BJ (cell line): ENCODE results near the gene TMED6. TPM values are rescaled to one million over a fixed set of nuclear protein-coding genes. Genes with fewer than 3 reads are reported as not detected.

ENCODE experiments used
- CTCF ChIA-PET: fragments of 350-600 bp; formaldehyde crosslinking; extraction: SDS; loops from one replicate; lab custom pipeline; 2021; ENCODE audit warnings: antibody characterized with exemption, inconsistent platforms; lab: Yijun Ruan, JAX
- POLR2A ChIA-PET: fragments of 300-600 bp; sonication (Branson Sonifier 250); formaldehyde crosslinking; extraction: SDS; loops from one replicate; lab custom pipeline; 2021; ENCODE audit warnings: antibody characterized with exemption; lab: Charles Lee
- DNase-seq: peaks from one replicate; pipeline ENCODE4 v3.0.0-alpha.2; 2011; ENCODE audit warnings: low read depth
- H3K27me3 ChIP-seq: 2 replicates; pipeline ENCODE4 v1.6.0; 2011; ENCODE audit warnings: low read length; ENCODE audit not compliant: control insufficient read depth, insufficient read depth
- H3K36me3 ChIP-seq: 2 replicates; pipeline ENCODE4 v1.5.1; 2011; ENCODE audit warnings: low read length; ENCODE audit not compliant: control insufficient read depth, insufficient read depth
- H3K4me3 ChIP-seq: 2 replicates; pipeline ENCODE4 v1.5.1; 2011; ENCODE audit warnings: low read depth, mild to moderate bottlenecking, control low read depth, low read length
- polyA plus RNA-seq: library from polyadenylated mRNA; depleted of rRNA; stranded (reverse); fragments of >200 nt; gene quantifications from 2 replicates; pipeline ENCODE4 v1.2.3, GENCODE V29; 2011
- TF ChIP-seq, protein P1 (sequence below): IDR thresholded peaks from 2 replicates; pipeline ENCODE4 v1.5.1; 2011; ENCODE audit warnings: low read depth, mild to moderate bottlenecking, control low read depth, inconsistent platforms, low read length, moderate library complexity; ENCODE audit not compliant: insufficient read depth

TMED6 gene
- polyA plus RNA-seq, 1 experiment, result not detected

DNA sequence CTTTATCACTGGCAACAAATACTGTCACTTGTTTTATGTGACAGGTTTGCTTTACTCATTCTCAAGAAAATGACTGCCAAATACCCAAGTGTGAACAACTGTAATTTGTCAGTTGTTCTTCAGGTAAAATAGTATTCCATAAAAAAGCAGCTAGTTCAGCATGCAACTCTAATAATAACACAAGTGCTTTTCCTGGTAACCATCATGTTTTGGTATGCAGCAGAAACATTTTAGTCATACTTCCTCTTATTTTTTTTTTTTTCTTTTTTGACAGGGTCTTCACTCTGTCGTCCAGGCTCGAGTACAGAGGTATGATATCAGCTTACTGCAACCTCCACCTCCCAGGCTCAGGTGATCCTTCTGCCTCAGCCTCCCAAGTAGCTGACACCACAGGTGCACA, 29.6 kb upstream of the TMED6 start:
- peaks cover 3% of the 10 kb centered on the region for H3K36me3 ChIP-seq

DNA sequence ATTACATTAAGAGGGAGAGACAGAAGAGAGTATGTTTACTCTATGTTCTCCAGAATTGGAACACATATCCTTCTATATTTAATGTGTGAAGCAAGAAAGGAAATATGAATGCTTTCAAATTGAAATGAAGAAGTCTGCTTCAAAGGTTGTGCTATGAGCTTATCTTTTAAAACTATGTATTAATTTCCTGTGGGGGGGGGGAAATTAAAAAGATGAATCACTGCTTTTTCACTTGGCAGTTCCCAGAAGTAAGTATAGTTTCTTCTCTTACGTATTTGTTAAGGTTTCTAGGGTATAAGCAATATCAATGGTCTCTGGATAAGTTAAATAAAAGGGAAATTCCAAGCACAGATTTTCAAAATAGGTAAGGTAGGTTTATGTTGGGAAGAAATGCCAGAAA, 27.2 kb upstream of the TMED6 start:
- ChIA-PET CTCF (interaction anchor here (0.7 kb wide), 1 partner anchor 24 kb away, joined by 3 read pairs; no protein-coding TSS in a partner anchor), POLR2A (no interaction called here)
- Histone ChIP-seq H3K4me3 (no peak overlapping the region), H3K27me3 (no peaks in the 10 kb centered on the region), H3K36me3 (peaks cover 5% of the 10 kb centered on the region)
- DNase-seq, result no peak
- TF ChIP-seq, protein P1, sequence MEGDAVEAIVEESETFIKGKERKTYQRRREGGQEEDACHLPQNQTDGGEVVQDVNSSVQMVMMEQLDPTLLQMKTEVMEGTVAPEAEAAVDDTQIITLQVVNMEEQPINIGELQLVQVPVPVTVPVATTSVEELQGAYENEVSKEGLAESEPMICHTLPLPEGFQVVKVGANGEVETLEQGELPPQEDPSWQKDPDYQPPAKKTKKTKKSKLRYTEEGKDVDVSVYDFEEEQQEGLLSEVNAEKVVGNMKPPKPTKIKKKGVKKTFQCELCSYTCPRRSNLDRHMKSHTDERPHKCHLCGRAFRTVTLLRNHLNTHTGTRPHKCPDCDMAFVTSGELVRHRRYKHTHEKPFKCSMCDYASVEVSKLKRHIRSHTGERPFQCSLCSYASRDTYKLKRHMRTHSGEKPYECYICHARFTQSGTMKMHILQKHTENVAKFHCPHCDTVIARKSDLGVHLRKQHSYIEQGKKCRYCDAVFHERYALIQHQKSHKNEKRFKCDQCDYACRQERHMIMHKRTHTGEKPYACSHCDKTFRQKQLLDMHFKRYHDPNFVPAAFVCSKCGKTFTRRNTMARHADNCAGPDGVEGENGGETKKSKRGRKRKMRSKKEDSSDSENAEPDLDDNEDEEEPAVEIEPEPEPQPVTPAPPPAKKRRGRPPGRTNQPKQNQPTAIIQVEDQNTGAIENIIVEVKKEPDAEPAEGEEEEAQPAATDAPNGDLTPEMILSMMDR, result no peak

More for the DNA sequence above, 29.6 kb upstream of the TMED6 start:
- CTCF ChIA-PET, result interaction anchor here (0.6 kb wide), 1 partner anchor 232 kb away, joined by 3 read pairs; no protein-coding TSS in a partner anchor
- H3K27me3 ChIP-seq, result no peaks in the 10 kb centered on the region
- POLR2A ChIA-PET, result no interaction called here
- no peak for DNase-seq
- no peak overlapping the region for H3K4me3 ChIP-seq
- TF ChIP-seq, protein P1, result no peak

DNA sequence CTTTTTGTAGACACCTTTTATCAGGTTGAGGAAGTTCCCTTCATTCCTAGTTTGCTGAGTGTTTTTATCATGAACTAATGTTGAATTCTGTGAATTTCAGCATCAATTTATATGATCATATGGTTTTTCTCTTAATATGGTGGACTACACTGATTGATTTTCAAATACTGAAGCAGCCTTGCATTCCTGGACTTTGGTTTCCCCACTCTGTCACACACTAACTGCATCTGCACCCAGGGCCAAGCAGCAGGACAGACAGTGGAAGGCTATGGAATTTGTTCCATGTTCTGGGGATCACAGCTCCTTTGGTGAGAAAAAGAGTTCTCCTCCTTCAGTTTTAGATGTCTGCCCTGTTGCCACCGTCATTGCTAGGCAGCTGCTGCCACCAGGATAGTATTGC, 26.4 kb upstream of the TMED6 start:
- ChIA-PET CTCF (interaction anchor here (0.7 kb wide), 1 partner anchor 24 kb away, joined by 3 read pairs; no protein-coding TSS in a partner anchor), POLR2A (no interaction called here)
- TF ChIP-seq, protein P1, result no peak
- DNase-seq, result no peak
- no peaks in the 10 kb centered on the region for H3K27me3 ChIP-seq
- peaks cover 5% of the 10 kb centered on the region for H3K36me3 ChIP-seq
- H3K4me3 ChIP-seq, result no peak overlapping the region

- peaks cover 8% of the 10 kb centered on the region for H3K36me3 ChIP-seq
- H3K4me3 ChIP-seq, result no peak overlapping the region
- TF ChIP-seq, protein P1, result no peak
- no peaks in the 10 kb centered on the region for H3K27me3 ChIP-seq
- no peak for DNase-seq
- ChIA-PET POLR2A (no interaction called here), CTCF (no interaction called here)
These were observed 24.9 kb upstream of the TMED6 start for GRCh38 chr16:69376393-69377059.

DNA sequence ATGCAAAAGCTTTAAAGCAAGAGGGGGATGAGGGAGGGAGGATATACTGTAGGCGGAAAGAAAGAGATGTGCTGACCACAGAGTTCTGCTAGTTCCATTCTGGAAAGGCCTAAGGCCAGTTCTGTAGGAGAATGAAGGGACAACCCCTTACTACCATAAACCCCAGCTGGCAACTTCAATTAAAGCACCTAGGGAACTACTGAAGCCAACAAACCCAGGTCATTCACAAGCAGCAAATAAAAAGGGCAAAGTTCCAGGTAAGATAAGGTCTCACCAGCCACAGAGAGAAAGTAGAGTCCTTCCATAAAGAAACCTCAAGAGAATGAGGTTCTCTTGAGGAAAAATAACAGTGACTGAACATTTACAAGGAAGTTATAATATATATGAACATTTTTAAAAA, 21.4 kb upstream of the TMED6 start:
- Histone ChIP-seq H3K27me3 (no peaks in the 10 kb centered on the region), H3K36me3 (peaks cover 14% of the 10 kb centered on the region), H3K4me3 (no peak overlapping the region)
- DNase-seq, result no peak
- CTCF ChIA-PET, result no interaction called here
- POLR2A ChIA-PET, result no interaction called here
- TF ChIP-seq, protein P1, result no peak
